Omental fat pad (tissue), 4 donors: ENCODE data around the gene ACVR1B. TPM values are rescaled to one million over a fixed set of nuclear protein-coding genes. Genes with fewer than 3 reads are reported as not detected.

Experiments used
- ATAC-seq: fragments of 150-250 bp; one replicate; pipeline ENCODE4 v1.9.1; 2016; ENCODE audit warnings: mild to moderate bottlenecking, moderate library complexity; ENCODE audit not compliant: low FRiP score
- DNase-seq: peaks from one replicate; pipeline ENCODE4 v3.0.0-alpha.2; 2019; ENCODE audit warnings: low spot score
- total RNA-seq, 4 donors: library from RNA; depleted of rRNA; stranded (reverse); fragments of >200 nt; gene quantifications; one replicate each; pipeline ENCODE4 v1.1.0, GENCODE V29; 2016
- TF ChIP-seq, protein P1 (sequence below), 3 donors: fragments of 450-650 bp; IDR thresholded peaks; one replicate each; pipeline ENCODE4 v1.5.1; 2016 to 2017; ENCODE audit warnings: antibody characterized with exemption in 3 of 3, mild to moderate bottlenecking in 3 of 3, moderate library complexity in 2 of 3

Gene ACVR1B
- total RNA-seq, 4 donors from 2014 or later: 15.9 to 42.2 (median 20.5) TPM

DNA sequence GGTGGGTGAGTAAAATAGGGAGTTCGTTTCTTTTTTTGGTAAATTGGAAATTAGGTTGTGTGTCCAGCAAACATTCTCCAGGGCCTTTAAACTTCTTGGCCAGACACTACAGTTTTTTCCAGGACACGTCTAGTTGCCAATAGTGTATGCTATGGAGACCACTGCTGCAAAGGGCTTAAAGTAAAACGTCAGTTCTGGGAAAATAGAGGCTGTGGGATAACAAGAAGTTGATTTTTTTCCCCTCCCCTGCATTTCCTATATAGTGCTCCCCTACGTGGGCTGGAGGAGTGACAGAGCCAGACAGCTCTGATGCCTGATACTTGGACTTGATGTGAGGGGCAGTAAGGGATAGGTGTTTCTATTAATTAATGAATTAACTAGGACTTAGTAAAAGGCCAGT, 2.4 kb downstream of the ACVR1B start:
- DNase-seq: no peak
- no peak for ATAC-seq
- TF ChIP-seq, protein P1, sequence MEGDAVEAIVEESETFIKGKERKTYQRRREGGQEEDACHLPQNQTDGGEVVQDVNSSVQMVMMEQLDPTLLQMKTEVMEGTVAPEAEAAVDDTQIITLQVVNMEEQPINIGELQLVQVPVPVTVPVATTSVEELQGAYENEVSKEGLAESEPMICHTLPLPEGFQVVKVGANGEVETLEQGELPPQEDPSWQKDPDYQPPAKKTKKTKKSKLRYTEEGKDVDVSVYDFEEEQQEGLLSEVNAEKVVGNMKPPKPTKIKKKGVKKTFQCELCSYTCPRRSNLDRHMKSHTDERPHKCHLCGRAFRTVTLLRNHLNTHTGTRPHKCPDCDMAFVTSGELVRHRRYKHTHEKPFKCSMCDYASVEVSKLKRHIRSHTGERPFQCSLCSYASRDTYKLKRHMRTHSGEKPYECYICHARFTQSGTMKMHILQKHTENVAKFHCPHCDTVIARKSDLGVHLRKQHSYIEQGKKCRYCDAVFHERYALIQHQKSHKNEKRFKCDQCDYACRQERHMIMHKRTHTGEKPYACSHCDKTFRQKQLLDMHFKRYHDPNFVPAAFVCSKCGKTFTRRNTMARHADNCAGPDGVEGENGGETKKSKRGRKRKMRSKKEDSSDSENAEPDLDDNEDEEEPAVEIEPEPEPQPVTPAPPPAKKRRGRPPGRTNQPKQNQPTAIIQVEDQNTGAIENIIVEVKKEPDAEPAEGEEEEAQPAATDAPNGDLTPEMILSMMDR (IDR thresholded peaks at IDR 0.05): no peak

DNA sequence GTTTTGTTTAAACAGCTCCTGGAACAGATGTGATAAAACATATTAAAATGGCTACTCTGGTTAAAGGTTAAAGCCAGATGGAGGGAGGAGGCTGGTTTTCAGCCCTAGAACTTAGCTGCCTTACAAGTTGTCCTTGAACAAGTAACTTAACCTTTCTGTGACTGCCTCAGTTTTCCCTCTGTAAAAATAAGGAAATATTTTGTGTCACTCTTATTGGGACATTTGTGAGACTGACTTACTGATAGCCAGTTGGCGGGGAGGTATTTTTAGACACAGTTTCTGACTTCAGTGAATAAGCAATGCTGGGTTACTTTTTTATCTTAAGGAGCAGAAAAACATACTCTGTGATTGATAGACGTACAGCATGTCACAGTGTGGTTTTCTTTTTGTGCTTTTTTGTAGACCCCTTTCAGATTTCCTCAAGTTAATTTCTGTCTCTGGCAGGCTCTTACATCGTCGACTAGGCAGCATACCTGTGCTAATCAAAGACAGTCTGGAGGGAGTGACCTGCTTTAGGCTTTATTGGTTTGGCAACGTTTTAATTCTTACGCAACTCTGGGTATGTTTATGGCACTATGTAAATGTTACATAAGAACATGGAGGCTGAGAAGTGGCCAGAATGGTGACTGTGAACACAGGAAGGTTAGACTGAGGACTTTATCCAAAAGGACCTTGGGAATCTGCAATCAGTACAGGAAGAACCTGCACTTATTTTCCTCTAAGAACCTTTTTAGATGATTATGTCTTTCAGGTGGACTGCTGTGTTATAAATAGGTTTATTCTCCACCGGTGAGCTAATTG, 3.3 kb downstream of the ACVR1B start:
- TF ChIP-seq, protein P1 (IDR thresholded peaks at IDR 0.05): no peak
- no peak for ATAC-seq
- no peak for DNase-seq

DNA sequence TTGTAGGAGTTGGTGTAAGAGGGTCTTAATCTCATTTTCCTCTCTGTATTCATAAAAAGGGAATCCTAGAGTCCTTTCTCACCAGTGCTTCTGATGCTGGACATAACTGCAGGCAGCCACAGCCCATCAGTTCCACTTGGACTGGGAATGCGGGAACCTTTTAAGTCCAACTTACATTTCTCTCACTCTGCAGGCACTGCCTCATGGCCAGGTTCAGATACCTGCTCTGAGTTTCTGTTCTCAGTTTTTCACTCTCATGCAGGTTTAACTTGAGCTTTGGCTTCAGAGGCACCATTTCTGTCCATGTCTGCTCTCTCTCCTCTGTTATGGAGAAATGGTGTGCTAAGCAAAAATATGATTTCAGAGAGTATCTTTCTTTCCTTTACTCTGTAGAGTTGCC, 4.2 kb downstream of the ACVR1B start:
- DNase-seq (no peak), ATAC-seq (no peak)
- TF ChIP-seq, protein P1 (IDR thresholded peaks at IDR 0.05): no peak

DNA sequence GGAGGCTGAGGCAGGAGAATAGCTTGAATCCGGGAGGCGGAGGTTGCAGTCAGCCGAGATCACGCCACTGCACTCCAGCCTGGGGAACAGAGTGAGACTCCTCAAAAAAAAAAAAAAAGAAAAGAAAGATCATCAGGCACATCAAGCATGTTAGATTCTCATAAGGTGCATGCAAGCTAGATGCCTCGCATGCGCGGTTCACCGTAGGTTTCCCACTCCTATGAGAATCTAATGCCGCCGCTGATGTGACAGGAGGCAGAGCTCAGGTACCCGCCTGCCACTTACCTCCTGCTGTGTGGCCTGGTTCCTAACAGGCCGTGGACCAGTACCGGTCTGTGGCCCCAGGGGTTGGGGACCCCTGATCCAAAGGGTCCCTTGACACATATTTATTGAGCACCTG, 7.0 kb downstream of the ACVR1B start:
- ATAC-seq (no peak), DNase-seq (no peak)
- TF ChIP-seq, protein P1 (IDR thresholded peaks at IDR 0.05): no peak

DNA sequence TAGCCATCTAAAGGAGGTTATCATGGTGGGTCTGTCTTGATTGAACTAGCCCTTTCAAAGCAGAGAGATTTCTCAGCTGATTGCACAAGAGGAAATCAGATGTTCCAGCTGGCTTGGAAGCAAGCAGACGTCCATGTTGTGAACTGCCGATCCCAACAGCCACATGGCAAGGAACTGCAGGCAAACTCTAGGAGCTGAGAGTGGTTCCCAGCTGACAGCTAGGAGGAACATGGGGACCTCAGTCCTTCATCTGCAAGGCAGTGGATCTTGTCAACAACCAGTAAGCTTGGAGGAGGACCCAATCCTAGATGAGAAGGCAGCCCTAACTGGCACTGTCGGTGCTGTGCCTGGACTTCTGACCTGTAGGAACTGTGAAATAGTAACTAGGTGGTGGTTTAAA, 7.7 kb downstream of the ACVR1B start:
- no peak for DNase-seq
- ATAC-seq: no peak
- TF ChIP-seq, protein P1 (IDR thresholded peaks at IDR 0.05): no peak

DNA sequence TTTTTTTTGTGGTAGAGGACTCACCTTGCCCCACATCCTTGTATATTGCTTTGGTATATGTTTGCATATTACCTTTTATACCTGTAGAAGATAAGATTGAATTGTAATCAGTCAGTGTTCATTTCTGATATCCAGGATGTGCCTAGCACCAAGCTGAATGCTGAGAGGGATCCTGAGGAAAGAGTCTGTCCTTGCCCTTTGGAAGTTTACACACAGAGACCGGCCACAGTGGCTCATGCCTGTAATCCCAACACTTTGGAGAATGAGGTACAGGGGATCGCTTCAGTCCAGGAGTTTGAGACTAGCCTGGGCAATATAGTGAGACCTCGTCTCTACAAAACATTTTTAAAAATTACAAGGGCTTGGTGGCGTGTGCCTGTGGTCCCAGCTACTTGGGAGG, 8.4 kb downstream of the ACVR1B start:
- TF ChIP-seq, protein P1 (IDR thresholded peaks at IDR 0.05): no peak
- no peak for DNase-seq
- ATAC-seq: no peak

DNA sequence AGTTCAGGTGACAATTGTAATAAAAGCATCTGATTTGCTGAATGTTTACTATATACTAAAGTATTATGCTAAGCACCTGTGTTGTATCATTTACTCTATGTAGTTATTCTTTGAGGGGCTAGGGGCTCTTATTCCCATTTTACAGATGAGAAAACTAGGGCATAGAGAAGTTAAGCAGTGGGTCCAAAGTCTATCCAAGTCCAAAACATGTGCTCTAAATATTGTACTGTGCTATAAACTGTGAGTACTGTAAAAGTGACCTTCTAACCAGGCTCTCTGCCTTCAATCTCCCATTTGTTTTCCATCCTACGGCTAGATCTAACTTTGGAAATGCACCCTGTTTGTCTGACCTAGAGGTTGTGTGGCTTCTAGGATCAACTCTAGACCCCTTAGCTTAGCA, 9.0 kb downstream of the ACVR1B start:
- ATAC-seq: no peak
- TF ChIP-seq, protein P1 (IDR thresholded peaks at IDR 0.05): no peak
- DNase-seq: no peak
